DMS 273 (cell line): ENCODE results near the gene SESN1.
"Not testable (repeated sequence)": the region's sequence is repeated elsewhere in the genome, so short reads cannot be mapped to it uniquely, and the experiment has no call there.

Experiments
- DNase-seq: peaks from one replicate; lab custom pipeline; 2025; ENCODE audit not compliant: unreplicated experiment; lab: John Stamatoyannopoulos, UW

The SESN1 gene

GRCh38 chr6:109095036-109095834, 589 bp upstream of the SESN1 start, which contains the start of gene CEP57L1:
Gene CEP57L1 (plus strand): TSS chr6:109095507. CDS start chr6:109145222, 49,715 bp downstream.
- DNase-seq = peak; percentile 97

GRCh38 chr6:109093732-109094415, 772 bp downstream of the SESN1 start:
- peak; percentile 49 for DNase-seq

DNA sequence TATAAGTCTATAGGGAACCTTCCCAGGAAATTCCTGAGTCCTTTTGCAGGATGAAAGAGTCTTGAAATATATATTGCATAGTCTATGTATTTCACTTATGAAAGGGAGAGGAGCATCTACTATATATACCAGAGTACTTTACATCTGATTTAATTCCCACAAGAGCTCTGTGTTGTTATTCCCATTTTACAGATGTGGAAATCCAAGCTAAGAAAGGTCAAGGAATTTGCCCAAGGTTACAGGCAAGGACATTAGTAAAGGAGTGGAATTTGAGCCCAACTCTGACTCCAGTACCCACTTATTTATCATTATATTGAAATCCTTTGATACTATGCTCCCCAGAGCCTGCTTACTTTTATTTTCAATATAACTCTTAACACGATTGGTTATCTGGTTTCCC, 2.6 kb downstream of the SESN1 start:
- DNase-seq = no peak

- DNase-seq = peak; percentile 10
Measured at GRCh38 chr6:109091314-109092024, 3.2 kb downstream of the SESN1 start.

DNA sequence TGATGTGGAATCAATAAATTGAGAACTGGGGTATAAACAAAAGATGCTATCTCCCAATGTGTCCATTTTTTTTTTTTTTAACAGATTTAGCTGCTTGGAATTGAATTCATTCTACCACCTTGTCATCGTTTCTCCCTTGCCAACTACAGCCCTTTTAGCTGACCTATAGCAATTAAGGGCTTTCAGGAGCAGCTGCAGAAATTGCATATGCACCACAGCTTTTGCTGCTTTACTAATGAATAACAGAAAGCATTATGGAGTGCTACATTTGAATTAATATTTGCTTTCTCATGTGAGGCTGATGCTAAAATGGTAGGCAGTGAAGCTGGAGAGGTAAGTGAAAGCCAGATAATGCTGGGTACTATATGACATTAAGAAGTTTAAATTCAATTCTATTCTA, 5.7 kb downstream of the SESN1 start:
- DNase-seq = peak; percentile 48

- DNase-seq = peak; percentile 87
Measured at GRCh38 chr6:109087661-109088264, 6.9 kb downstream of the SESN1 start.

GRCh38 chr6:109084146-109084545, 10.5 kb downstream of the SESN1 start:
- not testable (repeated sequence) for DNase-seq

GRCh38 chr6:109083657-109084056, 11.0 kb downstream of the SESN1 start:
- no peak for DNase-seq

GRCh38 chr6:109082188-109082577, 12.5 kb downstream of the SESN1 start:
- DNase-seq = peak; percentile 15

GRCh38 chr6:109081516-109082187, 13.0 kb downstream of the SESN1 start:
- no peak for DNase-seq

- DNase-seq = no peak
Measured at GRCh38 chr6:109081026-109081425, 13.6 kb downstream of the SESN1 start.

GRCh38 chr6:109079981-109080380, 14.7 kb downstream of the SESN1 start:
- no peak for DNase-seq

GRCh38 chr6:109076377-109076776, 18.3 kb downstream of the SESN1 start:
- peak; percentile 41 for DNase-seq

DNA sequence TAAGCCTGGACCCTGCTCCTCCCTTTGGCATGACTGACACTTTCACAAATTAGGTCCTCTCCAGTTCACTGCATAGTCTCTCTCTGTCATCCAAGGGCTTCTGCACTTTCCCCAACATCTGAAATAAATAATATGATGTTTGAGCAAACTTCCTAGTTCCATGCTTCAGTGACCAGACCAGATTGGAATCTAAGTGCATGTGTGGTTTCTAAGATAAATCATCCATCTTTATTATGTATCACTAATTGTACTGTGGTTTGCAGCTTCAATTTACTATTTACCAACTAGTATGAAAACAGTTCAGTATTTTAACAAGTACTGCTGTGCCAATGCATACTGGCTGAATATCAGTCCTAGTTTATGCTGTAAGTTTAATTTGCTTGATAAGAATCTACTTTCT, 18.7 kb downstream of the SESN1 start:
- no peak for DNase-seq

- DNase-seq = no peak
Measured at GRCh38 chr6:109074133-109074415, 20.6 kb downstream of the SESN1 start.

DNA sequence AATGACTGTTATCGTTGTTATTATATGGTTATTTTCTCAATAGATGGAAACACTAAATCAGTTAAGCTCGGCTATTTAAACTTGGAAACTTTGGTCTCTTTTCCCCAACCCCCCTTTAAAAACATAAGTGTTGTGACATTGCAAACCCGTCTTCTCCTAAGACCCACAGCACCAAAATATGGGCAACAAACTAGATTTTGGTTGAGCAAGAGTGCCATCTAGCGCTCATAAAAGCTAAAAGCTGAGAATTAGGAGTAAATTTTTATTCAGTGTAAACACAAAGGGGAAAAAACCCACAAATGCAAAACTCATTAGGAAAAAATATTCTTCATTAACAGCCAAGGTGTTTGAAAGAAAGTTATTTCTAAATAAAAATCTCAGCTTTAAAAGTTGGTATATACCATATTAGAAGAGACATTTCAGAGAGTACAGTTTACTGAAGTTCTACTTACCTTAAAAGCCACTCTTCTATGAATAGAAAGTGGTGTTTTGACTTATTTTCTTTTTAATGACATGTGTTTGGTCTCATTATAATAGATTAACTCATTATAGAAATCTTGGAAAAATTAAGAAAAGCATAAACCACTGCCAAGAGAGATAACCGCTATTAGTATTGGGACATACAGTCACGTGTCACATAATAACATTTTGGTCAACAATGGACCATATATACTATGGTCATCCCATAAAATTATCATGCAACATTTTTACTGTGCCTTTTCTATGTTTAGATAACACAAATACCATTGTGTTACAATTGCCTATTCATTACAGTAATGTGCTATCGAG, 21.1 kb downstream of the SESN1 start:
- DNase-seq = peak; percentile 90

DNA sequence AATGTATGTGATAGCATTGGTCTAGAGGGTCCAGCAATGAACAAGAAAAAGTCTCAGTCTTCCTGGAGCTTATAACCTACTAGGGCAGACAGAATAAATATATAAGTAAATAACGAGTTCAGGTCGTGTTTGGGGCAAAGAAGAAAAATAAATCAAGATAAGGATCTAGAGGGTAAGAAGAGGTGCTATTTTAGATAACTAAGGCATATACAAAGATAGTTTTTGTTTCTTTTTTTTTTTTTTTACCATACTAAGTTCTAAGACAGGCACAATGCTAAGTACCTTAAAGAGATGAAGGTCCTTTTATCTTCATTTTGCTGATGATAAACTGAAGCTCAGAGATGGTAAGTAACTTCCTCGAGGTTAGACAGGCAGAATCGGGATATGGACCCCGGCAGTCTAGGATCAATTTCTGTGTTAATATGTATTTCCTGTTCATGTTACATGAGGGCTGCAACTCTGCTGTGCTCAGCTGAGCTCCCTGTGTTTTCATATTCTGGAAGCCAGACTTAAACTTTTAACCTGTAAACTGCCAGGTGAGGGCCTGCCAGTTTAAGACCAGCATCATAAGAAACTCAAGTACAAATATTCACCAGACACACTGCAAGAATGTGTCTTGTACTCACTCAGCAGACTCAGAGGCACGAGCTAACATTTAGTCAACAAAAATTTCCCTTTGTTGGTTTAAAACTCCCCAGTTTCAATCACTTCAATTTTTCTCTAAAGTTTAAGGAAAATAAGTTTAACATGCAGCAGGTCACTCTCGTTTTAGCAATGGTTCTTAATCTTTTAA, 23.3 kb downstream of the SESN1 start:
- no peak for DNase-seq

GRCh38 chr6:109069746-109070145, 24.9 kb downstream of the SESN1 start:
- DNase-seq = no peak

- no peak for DNase-seq
Measured at GRCh38 chr6:109062767-109063352, 31.8 kb downstream of the SESN1 start.
